MM.1S (cell line): ENCODE measurements around the gene TP73.

ENCODE experiments used
- DNase-seq: peaks from one replicate; pipeline ENCODE4 v3.0.0-alpha.2; 2015
- H2AFZ ChIP-seq: fragments of 300-600 bp; sonication (generic); 2 replicates; pipeline ENCODE4 v1.6.0; 2016; ENCODE audit warnings: antibody characterized with exemption, low read length
- H3F3A ChIP-seq: fragments of 300-600 bp; sonication (generic); 2 replicates; pipeline ENCODE4 v1.6.1; 2016; ENCODE audit warnings: mild to moderate bottlenecking, antibody characterized with exemption, low read length, moderate library complexity, mixed read lengths; ENCODE audit not compliant: insufficient read depth
- H3K27ac ChIP-seq: fragments of 300-600 bp; sonication (generic); 2 replicates; pipeline ENCODE4 v1.5.1; 2016; ENCODE audit warnings: mild to moderate bottlenecking, low read length
- H3K27me3 ChIP-seq: fragments of 300-600 bp; sonication (generic); replicated peaks from 2 replicates; pipeline ENCODE4 v1.6.0; 2016; ENCODE audit warnings: low read length; ENCODE audit not compliant: insufficient read depth
- H3K36me3 ChIP-seq: fragments of 300-600 bp; sonication (generic); replicated peaks from 2 replicates; pipeline ENCODE4 v1.6.1; 2016; ENCODE audit warnings: mild to moderate bottlenecking, low read length, mixed read lengths; ENCODE audit not compliant: insufficient read depth
- H3K4me1 ChIP-seq: fragments of 300-600 bp; sonication (generic); 2 replicates; pipeline ENCODE4 v1.6.1; 2016; ENCODE audit warnings: low read length, mixed read lengths
- H3K4me2 ChIP-seq: fragments of 300-600 bp; sonication (generic); 2 replicates; pipeline ENCODE4 v1.6.0; 2016; ENCODE audit warnings: low read depth, low read length
- H3K4me3 ChIP-seq: fragments of 300-600 bp; sonication (generic); 2 replicates; pipeline ENCODE4 v1.5.1; 2016; ENCODE audit warnings: low read length, mixed read lengths
- H3K79me2 ChIP-seq: fragments of 300-600 bp; sonication (generic); 2 replicates; pipeline ENCODE4 v1.6.1; 2016; ENCODE audit warnings: mixed run types, low read length, mixed read lengths
- H3K9ac ChIP-seq: fragments of 300-600 bp; sonication (generic); 2 replicates; pipeline ENCODE4 v1.6.1; 2016; ENCODE audit warnings: low read length, mixed read lengths
- H3K9me2 ChIP-seq: fragments of 300-600 bp; sonication (generic); replicated peaks from 2 replicates; pipeline ENCODE4 v1.6.1; 2016; ENCODE audit warnings: mild to moderate bottlenecking, low read length, mixed read lengths; ENCODE audit not compliant: insufficient read depth
- H3K9me3 ChIP-seq: fragments of 300-600 bp; sonication (generic); replicated peaks from 2 replicates; pipeline ENCODE4 v1.6.1; 2016; ENCODE audit warnings: mild to moderate bottlenecking, low read length, mixed read lengths; ENCODE audit not compliant: insufficient read depth
- H4K20me1 ChIP-seq: fragments of 300-600 bp; sonication (generic); 2 replicates; pipeline ENCODE4 v1.6.1; 2016; ENCODE audit warnings: mild to moderate bottlenecking, low read length, moderate library complexity, mixed read lengths; ENCODE audit not compliant: insufficient read depth
- CTCF ChIP-seq: fragments of 300-600 bp; sonication (generic); IDR thresholded peaks from 2 replicates; pipeline ENCODE4 v1.5.1; 2016; ENCODE audit warnings: antibody characterized with exemption, low read length, mixed read lengths
- EZH2 ChIP-seq: fragments of 300-600 bp; sonication (generic); optimal IDR thresholded peaks from 2 replicates; pipeline ENCODE3; 2017; ENCODE audit warnings: low read depth, mild to moderate bottlenecking, antibody characterized with exemption, low read length, mixed read lengths
- EZH2phosphoT487 ChIP-seq: fragments of 300-600 bp; sonication (generic); IDR thresholded peaks from 2 replicates; pipeline ENCODE4 v1.6.1; 2018; ENCODE audit warnings: antibody characterized with exemption, low read length

Gene TP73

GRCh38 chr1:3708791-3709190 is 56.5 kb downstream of the TP73 start:
- Histone ChIP-seq H3K9me3 (no peaks in the 10 kb centered on the region), H3K4me3 (no peak overlapping the region), H3K27ac (no peak overlapping the region), H3K4me2 (no peak overlapping the region), H3K27me3 (no peaks in the 10 kb centered on the region), H3K9ac (no peak overlapping the region), H3F3A (no peaks in the 10 kb centered on the region), H2AFZ (no peak overlapping the region), H4K20me1 (no peaks in the 10 kb centered on the region), H3K79me2 (no peaks in the 10 kb centered on the region), H3K4me1 (no peaks in the 10 kb centered on the region), H3K36me3 (no peaks in the 10 kb centered on the region), H3K9me2 (no peaks in the 10 kb centered on the region)
- TF ChIP-seq CTCF (no peak), EZH2 (no peak), EZH2phosphoT487 (no peak)
- DNase-seq, result no peak

GRCh38 chr1:3710251-3710650 is 57.9 kb downstream of the TP73 start:
- Histone ChIP-seq H3K4me2 (no peak overlapping the region), H3K4me3 (no peak overlapping the region), H3K4me1 (no peaks in the 10 kb centered on the region), H3K36me3 (no peaks in the 10 kb centered on the region), H3F3A (no peaks in the 10 kb centered on the region), H3K27me3 (no peaks in the 10 kb centered on the region), H3K27ac (no peak overlapping the region), H2AFZ (no peak overlapping the region), H3K9me3 (no peaks in the 10 kb centered on the region), H3K9ac (no peak overlapping the region), H3K9me2 (no peaks in the 10 kb centered on the region), H4K20me1 (no peaks in the 10 kb centered on the region), H3K79me2 (no peaks in the 10 kb centered on the region)
- TF ChIP-seq EZH2 (no peak), EZH2phosphoT487 (no peak), CTCF (no peak)
- DNase-seq, result no peak

- DNase-seq, result no peak
- no peaks in the 10 kb centered on the region for H3K9me3 ChIP-seq
- no peak overlapping the region for H3K4me2 ChIP-seq
- no peak overlapping the region for H3K27ac ChIP-seq
- H3K9me2 ChIP-seq, result no peaks in the 10 kb centered on the region
- H3K36me3 ChIP-seq, result no peaks in the 10 kb centered on the region
- no peak overlapping the region for H3K4me3 ChIP-seq
- H3K4me1 ChIP-seq, result no peaks in the 10 kb centered on the region
- H3K79me2 ChIP-seq, result no peaks in the 10 kb centered on the region
- H3F3A ChIP-seq, result no peaks in the 10 kb centered on the region
- no peak overlapping the region for H2AFZ ChIP-seq
- H3K9ac ChIP-seq, result no peak overlapping the region
- H3K27me3 ChIP-seq, result no peaks in the 10 kb centered on the region
- TF ChIP-seq EZH2phosphoT487 (no peak), EZH2 (no peak), CTCF (no peak)
- H4K20me1 ChIP-seq, result no peaks in the 10 kb centered on the region
Measured at GRCh38 chr1:3711381-3711779, 59.1 kb downstream of the TP73 start.
